Panc1 (cell line): ENCODE results near the gene CPZ.

ENCODE experiments used
- POLR2AphosphoS5 ChIP-seq: IDR thresholded peaks from 2 replicates; pipeline ENCODE4 v1.6.1; 2012; ENCODE audit warnings: mild to moderate bottlenecking, low read depth, low read length, moderate library complexity
- TF ChIP-seq, protein P1 (sequence below): fragments of 450-650 bp; IDR thresholded peaks from 2 replicates; pipeline ENCODE4 v1.5.1; 2017; ENCODE audit warnings: mild to moderate bottlenecking

DNA sequence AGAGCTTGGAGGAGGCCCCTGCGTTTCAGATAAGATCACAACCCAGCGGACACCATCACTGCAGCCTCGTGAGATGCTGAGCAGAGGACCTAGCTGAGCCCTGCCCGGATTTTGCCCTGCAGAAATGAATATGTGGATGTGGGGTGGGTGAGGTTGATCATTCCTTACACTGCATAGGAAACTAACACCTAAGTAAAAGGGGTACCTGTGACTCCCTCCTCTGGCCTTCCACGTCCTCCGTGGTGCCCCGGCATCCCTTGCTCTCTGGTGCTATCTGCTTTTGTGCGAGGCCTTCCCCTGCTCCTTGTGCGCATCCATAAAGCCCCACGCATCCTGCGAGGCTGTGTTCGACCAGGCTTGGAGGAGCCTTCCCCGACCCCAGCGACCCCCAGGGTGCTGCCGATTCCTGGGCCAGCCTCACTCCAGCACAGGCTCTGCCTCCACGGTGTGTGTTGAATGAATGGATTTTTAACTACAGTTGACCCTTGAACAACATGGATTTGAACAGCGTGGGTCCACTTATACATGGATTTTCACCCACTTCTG lies 37.9 kb upstream of the CPZ start:
- TF ChIP-seq, protein P1, sequence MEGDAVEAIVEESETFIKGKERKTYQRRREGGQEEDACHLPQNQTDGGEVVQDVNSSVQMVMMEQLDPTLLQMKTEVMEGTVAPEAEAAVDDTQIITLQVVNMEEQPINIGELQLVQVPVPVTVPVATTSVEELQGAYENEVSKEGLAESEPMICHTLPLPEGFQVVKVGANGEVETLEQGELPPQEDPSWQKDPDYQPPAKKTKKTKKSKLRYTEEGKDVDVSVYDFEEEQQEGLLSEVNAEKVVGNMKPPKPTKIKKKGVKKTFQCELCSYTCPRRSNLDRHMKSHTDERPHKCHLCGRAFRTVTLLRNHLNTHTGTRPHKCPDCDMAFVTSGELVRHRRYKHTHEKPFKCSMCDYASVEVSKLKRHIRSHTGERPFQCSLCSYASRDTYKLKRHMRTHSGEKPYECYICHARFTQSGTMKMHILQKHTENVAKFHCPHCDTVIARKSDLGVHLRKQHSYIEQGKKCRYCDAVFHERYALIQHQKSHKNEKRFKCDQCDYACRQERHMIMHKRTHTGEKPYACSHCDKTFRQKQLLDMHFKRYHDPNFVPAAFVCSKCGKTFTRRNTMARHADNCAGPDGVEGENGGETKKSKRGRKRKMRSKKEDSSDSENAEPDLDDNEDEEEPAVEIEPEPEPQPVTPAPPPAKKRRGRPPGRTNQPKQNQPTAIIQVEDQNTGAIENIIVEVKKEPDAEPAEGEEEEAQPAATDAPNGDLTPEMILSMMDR, result no peak
- TF ChIP-seq POLR2AphosphoS5, result no peak
